HCT116 (cell line): ENCODE data around the gene MINDY4. TPM values are rescaled to one million over a fixed set of nuclear protein-coding genes. Genes with fewer than 3 reads are reported as not detected.

Experiments used
- ATAC-seq: fragments of 200-7000 bp; cut with Tn5 transposase; 2 replicates; pipeline ENCODE4 v1.9.1; 2020; ENCODE audit warnings: mild to moderate bottlenecking, moderate library complexity
- BruUV-seq: library from RNA; stranded (reverse); fragments of 400-500 nt; replicated peaks from 2 replicates; lab custom pipeline; 2021; lab: Mats Ljungman, UMichigan
- CTCF ChIA-PET: fragments of 300-600 bp; sonication (Branson Sonifier 250); formaldehyde crosslinking; loops from one replicate; lab custom pipeline; 2021; ENCODE audit warnings: antibody characterized with exemption; lab: Charles Lee
- POLR2A ChIA-PET: fragments of 300-600, 350-600 bp; sonication (Branson Sonifier 250); formaldehyde crosslinking; loops from one replicate; lab custom pipeline; 2021; ENCODE audit warnings: antibody characterized with exemption; lab: Charles Lee
- RAD21 ChIA-PET, 2 experiments: fragments of 300-600 bp; sonication (Branson Sonifier 250); formaldehyde crosslinking; loops; one replicate each; lab custom pipeline; 2023; ENCODE audit warnings: low total read pairs in 2 of 2; ENCODE audit not compliant: uncharacterized antibody in 2 of 2, unreplicated experiment in 2 of 2, low non-redundant PET in 1 of 2; lab: Charles Lee
- DNase-seq: peaks from one replicate; pipeline ENCODE4 v3.0.0-alpha.2; 2010; ENCODE audit warnings: low read depth, low spot score
- H2AFZ ChIP-seq: fragments of 200-600 bp; shearing (Covaris generic), sonication (generic); 2 replicates; pipeline ENCODE4 v1.6.1; 2017; ENCODE audit warnings: low read depth, mixed run types, mixed read lengths, antibody characterized with exemption, low read length; ENCODE audit not compliant: poor library complexity, severe bottlenecking
- H3K27ac ChIP-seq: 2 replicates; pipeline ENCODE4 v1.5.1; 2012; ENCODE audit warnings: low read depth, low read length
- H3K27me3 ChIP-seq: fragments of 200-600 bp; sonication (generic); 2 replicates; pipeline ENCODE4 v1.6.1; 2016; ENCODE audit warnings: mixed run types, low read length, mixed read lengths; ENCODE audit not compliant: insufficient read depth
- H3K36me3 ChIP-seq, 2 experiments: fragments of 200-500 bp in 1 of 2; fragments of 200-600 bp in 1 of 2; sonication (Bioruptor generic) in 1 of 2; sonication (generic) in 1 of 2; 2 replicates each; pipeline versions ENCODE4 v1.5.1 to v1.6.1; 2014 to 2016; ENCODE audit warnings: low read length in 2 of 2, inconsistent platforms in 1 of 2, mixed read lengths in 1 of 2, mixed run types in 1 of 2; ENCODE audit not compliant: insufficient read depth in 2 of 2, control insufficient read depth in 1 of 2
- H3K4me1 ChIP-seq, 2 experiments: fragments of 200-600 bp in 1 of 2; sonication (generic) in 1 of 2; 2 replicates each; pipeline versions ENCODE4 v1.5.1 to v1.6.1; 2012 to 2017; ENCODE audit warnings: low read length in 2 of 2, inconsistent platforms in 1 of 2, mild to moderate bottlenecking in 1 of 2, mixed read lengths in 1 of 2, mixed run types in 1 of 2, moderate library complexity in 1 of 2; ENCODE audit not compliant: insufficient read depth in 2 of 2, control insufficient read depth in 1 of 2
- H3K4me2 ChIP-seq: fragments of 200-600 bp; sonication (generic); 2 replicates; pipeline ENCODE4 v1.6.1; 2017; ENCODE audit warnings: mixed run types, low read length, mixed read lengths
- H3K4me3 ChIP-seq, 2 experiments: fragments of 200-600 bp in 1 of 2; sonication (generic) in 1 of 2; replicated peaks in 1 of 2; 2 replicates each; pipeline ENCODE4 v1.5.1; 2011 to 2016; ENCODE audit warnings: low read length in 2 of 2, control low read depth in 1 of 2, low read depth in 1 of 2, mild to moderate bottlenecking in 1 of 2, mixed read lengths in 1 of 2, mixed run types in 1 of 2
- H3K79me2 ChIP-seq: fragments of 200-600 bp; sonication (generic); 2 replicates; pipeline ENCODE4 v1.6.1; 2017; ENCODE audit warnings: mild to moderate bottlenecking, mixed run types, low read length, moderate library complexity, mixed read lengths; ENCODE audit not compliant: insufficient read depth
- H3K9ac ChIP-seq: fragments of 200-600 bp; sonication (generic); 2 replicates; pipeline ENCODE4 v1.6.1; 2016; ENCODE audit warnings: low read length, mixed read lengths
- H3K9me2 ChIP-seq: fragments of 200-600 bp; sonication (generic), shearing (Covaris generic); 2 replicates; pipeline ENCODE4 v1.6.1; 2017; ENCODE audit warnings: mixed run types, mild to moderate bottlenecking, moderate library complexity; ENCODE audit not compliant: insufficient read depth
- H3K9me3 ChIP-seq, 2 experiments: fragments of 200-500 bp in 1 of 2; fragments of 200-600 bp in 1 of 2; sonication (Bioruptor generic) in 1 of 2; sonication (generic) in 1 of 2; 2 replicates each; pipeline ENCODE4 v1.6.1; 2014 to 2017; ENCODE audit warnings: low read length in 2 of 2, mixed read lengths in 2 of 2, inconsistent platforms in 1 of 2, low read depth in 1 of 2, mild to moderate bottlenecking in 1 of 2, mixed run types in 1 of 2, moderate library complexity in 1 of 2; ENCODE audit not compliant: control insufficient read depth in 1 of 2, insufficient read depth in 1 of 2
- H4K20me1 ChIP-seq: fragments of 200-600 bp; sonication (generic), shearing (Covaris generic); 2 replicates; pipeline ENCODE4 v1.6.1; 2017; ENCODE audit warnings: mixed run types, mild to moderate bottlenecking, moderate library complexity; ENCODE audit not compliant: insufficient read depth
- ELF1 ChIP-seq: IDR thresholded peaks from 2 replicates; pipeline ENCODE4 v1.6.1; 2012; ENCODE audit warnings: low read depth, borderline replicate concordance
- JUND ChIP-seq: IDR thresholded peaks from 2 replicates; pipeline ENCODE4 v1.6.1; 2012
- RAD21 ChIP-seq: IDR thresholded peaks from 2 replicates; pipeline ENCODE4 v1.6.1; 2012; ENCODE audit warnings: low read depth, mild to moderate bottlenecking
- SIN3A ChIP-seq: IDR thresholded peaks from 2 replicates; pipeline ENCODE4 v1.6.1; 2012; ENCODE audit warnings: low read depth
- TCF7L2 ChIP-seq: IDR thresholded peaks from 2 replicates; pipeline ENCODE4 v1.7.0; 2011; ENCODE audit warnings: borderline replicate concordance, inconsistent platforms; ENCODE audit not compliant: insufficient read depth, insufficient read length; ENCODE audit errors: extremely low read depth
- ZFX ChIP-seq: fragments of 450-650 bp; IDR thresholded peaks from 2 replicates; pipeline ENCODE4 v1.6.1; 2017
- ZNF274 ChIP-seq: fragments of 200-500 bp; sonication (Bioruptor generic); IDR thresholded peaks from 2 replicates; pipeline ENCODE4 v1.6.1; 2014; ENCODE audit warnings: mild to moderate bottlenecking, low read depth, low read length, inconsistent platforms
- intact Hi-C: fragments of 100-400 bp; cut with micrococcal nuclease; formaldehyde crosslinking; loops from 2 replicates; pipeline ENCODE4 v1.10.0; 2022
- total RNA-seq: library from RNA; stranded (reverse); gene quantifications from one replicate; pipeline ENCODE4 v1.2.1, GENCODE V29; 2021; ENCODE audit not compliant: unreplicated experiment
- TF ChIP-seq, protein P1 (sequence below): IDR thresholded peaks from 2 replicates; pipeline ENCODE4 v1.6.1; 2011; ENCODE audit warnings: mild to moderate bottlenecking, low read length, moderate library complexity; ENCODE audit not compliant: insufficient replicate concordance; ENCODE audit errors: extremely low read depth

MINDY4 gene
- total RNA-seq, 1 experiment from 2014 or later: 6.1 TPM

DNA sequence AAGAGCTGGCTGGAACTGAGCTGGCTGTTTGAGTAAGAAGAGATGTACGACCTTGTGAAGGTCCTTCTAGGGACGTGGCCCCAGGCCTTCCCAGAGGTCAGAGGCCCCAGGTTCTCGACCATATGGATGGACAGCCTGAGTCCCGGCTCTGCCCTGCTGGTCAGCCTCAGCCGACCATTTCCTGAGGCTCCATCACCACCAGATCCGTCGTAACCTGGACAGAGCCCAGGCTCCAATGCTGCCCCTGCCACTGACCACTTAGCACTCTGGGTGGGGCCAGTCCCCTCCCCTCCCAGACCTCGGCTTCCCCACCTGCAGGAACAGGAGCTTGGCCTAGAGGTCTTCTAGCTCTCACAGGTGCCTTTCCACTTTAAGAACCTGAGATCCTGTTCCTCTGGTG is 29.9 kb upstream of the MINDY4 start:
- CTCF ChIA-PET: no interaction called here
- Histone ChIP-seq H3K36me3 (no peaks in the 10 kb centered on the region), H4K20me1 (no peaks in the 10 kb centered on the region), H3K9me3 (no peaks in the 10 kb centered on the region), H3K9me2 (no peaks in the 10 kb centered on the region), H3K27ac (no peak overlapping the region), H3K4me3 (no peak overlapping the region), H3K27me3 (0 out of 2 replicates have a peak, but pooled peaks cover 9% of the 10 kb centered on the region), H2AFZ (no peak overlapping the region), H3K4me1 (no peaks in the 10 kb centered on the region), H3K9ac (no peak overlapping the region), H3K79me2 (no peaks in the 10 kb centered on the region), H3K4me2 (no peak overlapping the region)
- RAD21 ChIA-PET: no interaction called here
- no TSS peak for BruUV-seq
- POLR2A ChIA-PET: no interaction called here
- no peak for DNase-seq
- ATAC-seq: no peak
- intact Hi-C loops: loop anchor here (2.0 to 10.0 kb wide), 3 partner anchors 192 to 576 kb away; no protein-coding TSS in a partner anchor
- TF ChIP-seq TCF7L2: no peak
- TF ChIP-seq, protein P1, sequence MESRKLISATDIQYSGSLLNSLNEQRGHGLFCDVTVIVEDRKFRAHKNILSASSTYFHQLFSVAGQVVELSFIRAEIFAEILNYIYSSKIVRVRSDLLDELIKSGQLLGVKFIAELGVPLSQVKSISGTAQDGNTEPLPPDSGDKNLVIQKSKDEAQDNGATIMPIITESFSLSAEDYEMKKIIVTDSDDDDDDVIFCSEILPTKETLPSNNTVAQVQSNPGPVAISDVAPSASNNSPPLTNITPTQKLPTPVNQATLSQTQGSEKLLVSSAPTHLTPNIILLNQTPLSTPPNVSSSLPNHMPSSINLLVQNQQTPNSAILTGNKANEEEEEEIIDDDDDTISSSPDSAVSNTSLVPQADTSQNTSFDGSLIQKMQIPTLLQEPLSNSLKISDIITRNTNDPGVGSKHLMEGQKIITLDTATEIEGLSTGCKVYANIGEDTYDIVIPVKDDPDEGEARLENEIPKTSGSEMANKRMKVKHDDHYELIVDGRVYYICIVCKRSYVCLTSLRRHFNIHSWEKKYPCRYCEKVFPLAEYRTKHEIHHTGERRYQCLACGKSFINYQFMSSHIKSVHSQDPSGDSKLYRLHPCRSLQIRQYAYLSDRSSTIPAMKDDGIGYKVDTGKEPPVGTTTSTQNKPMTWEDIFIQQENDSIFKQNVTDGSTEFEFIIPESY: no peak
- no peak for TF ChIP-seq ELF1
- no peak for TF ChIP-seq ZFX
- TF ChIP-seq RAD21: no peak
- TF ChIP-seq ZNF274: no peak
- TF ChIP-seq JUND: no peak
- no peak for TF ChIP-seq SIN3A
